Fibroblast of peridontal ligament (primary cell): ENCODE measurements around the gene FRMD1.
"Not testable (repeated sequence)": the region's sequence is repeated elsewhere in the genome, so short reads cannot be mapped to it uniquely, and the experiment has no call there.

ENCODE experiments used
- DNase-seq: peaks from one replicate; pipeline ENCODE4 v3.0.0-alpha.2; 2010; ENCODE audit errors: extremely low read depth

Gene FRMD1

DNA sequence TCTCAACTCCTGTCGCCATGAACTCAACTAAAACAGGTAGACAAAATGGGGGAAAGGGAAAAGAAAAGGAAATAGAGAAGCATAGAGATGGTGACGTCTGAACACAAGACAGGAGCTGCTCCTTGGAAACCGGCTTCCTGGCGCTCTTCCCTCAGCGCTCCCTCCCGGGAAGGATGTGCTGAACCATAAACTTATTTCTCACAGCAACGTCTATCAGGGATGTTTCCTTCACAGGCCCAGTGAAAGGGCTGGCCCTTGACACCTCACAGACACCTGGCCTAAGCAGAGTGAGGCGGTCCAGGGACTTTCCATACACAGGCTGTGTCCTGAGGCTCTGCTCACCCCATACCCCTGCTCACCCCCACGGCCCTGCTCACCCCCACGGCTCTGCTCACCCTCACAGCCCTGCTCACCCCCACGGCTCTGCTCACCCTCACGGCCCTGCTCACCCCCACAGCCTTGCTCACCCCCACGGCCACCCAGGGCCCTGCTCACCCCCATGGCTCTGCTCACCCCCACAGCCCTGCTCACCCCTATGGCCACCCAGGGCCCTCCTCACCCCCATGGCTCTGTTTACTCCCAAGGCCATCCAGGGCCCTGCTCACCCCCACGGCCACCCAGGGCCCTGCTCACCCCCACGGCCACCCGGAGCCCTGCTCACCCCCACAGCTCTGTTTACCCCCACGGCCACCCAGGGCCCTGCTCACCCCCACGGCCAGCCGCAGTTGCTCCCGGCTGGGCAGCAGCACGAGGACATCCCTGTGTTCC lies 653 bp downstream of the FRMD1 start:
- no peak for DNase-seq

DNA sequence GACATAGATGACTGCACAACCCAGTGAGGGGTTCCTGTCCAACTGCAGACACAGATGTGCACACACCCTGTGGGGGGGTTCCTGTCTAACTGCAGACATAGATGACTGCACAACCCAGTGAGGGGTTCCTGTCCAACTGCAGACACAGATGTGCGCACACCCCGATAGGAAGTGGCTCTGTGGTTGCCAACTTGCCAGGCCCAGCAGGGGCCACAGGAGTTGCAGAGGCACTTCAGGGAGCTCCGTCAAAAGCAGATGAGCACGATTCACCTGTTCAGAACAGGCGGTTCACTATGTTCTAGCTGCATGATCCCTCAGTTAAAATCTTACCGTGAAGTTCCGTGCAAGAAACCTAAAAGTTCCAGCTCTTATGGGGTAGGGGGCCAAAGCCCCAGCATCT lies 1.6 kb downstream of the FRMD1 start:
- DNase-seq: not testable (repeated sequence)

DNA sequence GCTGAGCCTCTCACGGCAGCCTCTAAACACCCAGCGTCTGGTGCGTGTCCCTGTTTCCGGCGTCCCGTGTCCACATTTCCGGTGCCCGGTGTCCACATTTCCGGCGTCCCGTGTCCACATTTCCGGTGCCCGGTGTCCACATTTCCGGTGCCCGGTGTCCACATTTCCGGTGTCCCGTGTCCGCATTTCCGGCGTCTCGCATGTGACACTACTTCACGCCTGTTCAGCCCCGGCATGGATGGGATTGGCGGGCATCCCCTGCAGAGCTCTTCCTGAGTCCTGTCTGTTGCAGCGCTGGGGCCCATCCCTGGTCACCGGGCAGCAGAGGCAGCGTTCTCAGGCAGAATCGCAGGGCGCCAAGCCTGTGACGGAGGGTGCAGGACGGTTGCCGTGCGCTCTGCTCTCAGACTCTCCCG lies 3.2 kb downstream of the FRMD1 start:
- DNase-seq: no peak

DNA sequence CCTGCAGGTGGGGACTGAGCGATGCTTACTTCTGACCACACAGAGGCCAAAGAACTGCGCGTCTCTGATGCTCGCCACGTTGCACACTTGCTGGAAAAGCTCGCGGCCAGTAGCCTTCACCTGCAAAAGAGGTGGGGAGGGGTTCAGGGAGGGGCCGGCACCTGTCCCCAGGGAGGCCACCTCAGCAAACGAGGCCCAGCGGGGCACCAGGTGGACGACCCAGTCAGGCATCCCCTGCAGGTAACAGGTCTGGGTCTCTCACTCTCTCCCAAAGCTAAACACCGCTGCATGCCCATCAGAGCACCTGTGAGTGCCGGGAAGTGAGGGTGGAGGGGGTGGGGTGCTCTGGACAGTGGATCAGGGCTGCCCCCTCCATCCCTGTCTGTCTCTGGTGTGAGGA lies 3.8 kb downstream of the FRMD1 start:
- DNase-seq: no peak

DNA sequence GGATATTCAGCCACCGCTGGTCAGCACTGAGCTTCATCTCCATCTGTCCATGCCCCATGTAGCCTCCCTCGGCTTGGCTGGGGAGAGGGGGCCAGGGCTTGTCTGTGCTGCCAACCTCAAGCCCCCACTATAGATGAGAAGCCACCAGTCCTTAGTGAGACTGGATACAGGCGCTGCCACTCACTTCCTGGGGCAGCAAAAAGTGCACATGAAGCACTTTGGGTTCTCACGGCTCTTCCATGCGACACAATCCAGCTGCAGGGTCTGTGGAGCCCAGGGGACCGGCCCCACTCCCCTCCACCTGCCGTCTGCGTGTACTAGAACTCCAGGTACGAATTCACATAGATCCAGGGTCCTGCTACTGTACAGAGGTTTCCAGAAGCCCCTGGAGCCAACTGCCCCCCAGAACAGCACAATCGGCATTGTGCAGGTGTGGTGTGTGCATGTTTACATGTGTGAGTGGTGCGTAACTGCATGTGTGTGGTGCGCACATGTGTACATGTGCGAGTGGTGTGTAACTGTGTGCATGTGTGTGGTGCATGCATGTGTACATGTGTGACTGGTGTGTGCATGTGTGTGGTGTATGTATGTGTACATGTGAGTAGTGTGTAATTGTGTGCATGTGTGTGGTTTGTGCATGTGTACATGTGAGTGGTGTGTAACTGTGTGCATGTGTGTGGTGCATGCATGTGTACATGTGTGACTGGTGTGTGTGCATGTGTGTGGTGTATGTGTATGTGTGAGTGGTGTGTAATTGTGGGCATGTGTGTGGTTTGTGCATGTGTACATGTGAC lies 4.9 kb downstream of the FRMD1 start:
- no peak for DNase-seq

DNA sequence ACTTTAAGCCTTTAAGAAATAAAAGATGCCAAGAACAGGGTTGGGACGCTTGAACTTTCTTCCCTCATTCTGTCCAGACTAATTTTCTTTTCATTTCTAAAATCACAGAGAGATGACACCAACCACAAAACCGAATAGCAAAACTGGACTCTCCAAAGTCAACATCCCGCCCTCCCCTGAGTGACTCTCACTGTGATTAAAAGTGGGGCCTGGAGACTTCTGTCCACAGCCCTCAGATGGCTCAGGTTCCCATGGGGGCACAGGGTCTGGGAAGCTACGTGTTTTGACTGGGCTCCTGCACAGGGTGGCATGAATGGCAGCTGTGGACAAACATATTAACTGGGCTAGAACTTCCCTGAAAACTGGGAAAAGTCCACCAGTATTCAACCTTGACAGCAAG lies 6.3 kb downstream of the FRMD1 start:
- DNase-seq: no peak

DNA sequence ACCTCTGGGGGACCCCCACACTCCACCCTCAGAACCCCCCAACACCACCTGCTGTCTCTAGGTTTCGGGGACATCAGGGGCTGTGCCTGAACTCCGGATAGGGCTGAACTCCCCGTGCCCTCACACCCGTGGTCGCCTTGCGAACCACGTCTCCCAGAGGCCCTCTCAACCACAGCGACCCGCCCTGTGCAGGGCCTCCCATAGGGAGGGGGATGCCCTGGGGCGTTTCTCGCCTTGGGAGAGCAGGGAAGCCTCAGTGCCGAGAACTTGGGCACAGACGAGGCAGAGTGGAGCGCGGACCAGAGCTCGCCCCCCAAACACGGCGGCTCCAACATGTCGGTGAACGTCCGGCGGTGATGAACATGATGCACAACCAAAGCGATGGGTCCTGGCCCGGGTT lies 6.8 kb downstream of the FRMD1 start:
- DNase-seq: no peak

DNA sequence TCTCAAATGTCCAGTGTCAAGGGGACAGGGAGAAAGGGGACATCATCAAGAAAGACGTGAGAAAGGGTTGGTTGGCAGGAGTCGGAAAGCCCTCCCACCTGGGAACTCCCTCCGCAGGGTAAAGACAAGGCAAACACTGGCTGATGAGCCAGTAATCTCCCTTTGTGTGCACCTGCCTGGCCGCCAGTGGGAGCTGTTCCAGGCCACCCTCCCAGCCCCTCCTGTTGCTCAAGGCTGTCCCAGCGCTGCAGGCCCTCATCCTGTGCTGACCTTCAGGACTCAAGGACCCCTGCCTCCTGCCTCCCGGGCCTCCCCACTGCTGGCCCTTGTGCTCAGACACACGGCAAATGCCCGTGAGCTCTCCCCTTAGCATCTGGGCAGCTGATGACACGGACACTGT lies 7.4 kb downstream of the FRMD1 start:
- no peak for DNase-seq

DNA sequence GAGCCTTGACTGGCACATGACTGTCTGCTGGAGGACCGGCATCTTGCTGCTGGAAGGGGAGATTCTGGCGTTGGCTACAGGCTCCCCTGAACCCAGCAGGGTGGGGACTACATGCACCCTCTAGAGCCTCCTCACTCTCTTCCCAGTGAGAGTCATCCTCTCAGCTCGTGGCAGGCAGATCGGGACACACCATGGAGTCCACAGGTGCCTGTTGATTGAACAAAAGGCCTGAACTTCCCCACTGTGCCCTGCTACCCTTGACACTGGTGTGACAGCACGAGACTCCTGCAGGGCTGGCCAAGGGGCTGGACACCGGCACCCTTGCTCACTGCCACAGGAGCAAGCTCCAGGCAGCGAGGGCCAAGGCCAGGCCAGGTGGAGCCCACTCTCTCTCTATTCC lies 8.2 kb downstream of the FRMD1 start:
- DNase-seq: no peak

DNA sequence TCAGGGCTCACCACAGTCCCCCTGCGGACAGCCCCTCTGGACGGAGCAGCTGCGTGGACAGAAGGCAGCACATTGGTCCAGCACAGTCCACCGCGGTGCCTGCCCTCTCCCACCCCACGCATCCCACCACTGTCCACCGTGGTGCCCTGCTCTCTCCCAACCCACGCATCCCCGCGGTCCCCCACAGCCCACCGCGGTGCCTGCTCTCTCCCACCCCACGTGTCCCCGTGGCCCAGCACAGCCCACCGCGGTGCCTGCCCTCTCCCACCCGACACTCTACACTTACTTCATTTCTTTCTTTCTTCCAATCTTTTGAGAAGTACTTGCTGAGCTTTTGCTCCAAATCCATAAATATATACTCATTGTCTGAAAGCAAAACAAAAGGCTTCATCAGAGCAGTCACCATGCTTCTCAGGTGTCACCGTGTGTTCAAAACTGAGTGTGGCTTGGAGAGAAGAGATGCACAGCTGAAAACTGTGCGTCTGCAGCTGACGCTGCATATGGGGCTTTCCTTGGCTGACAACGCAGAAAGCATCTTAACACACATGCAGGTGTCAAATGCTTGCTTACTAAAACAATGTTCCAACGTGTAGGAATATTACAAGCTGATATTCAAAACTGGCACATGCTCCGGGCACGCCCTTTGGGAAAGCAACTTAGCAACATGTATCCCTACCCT lies 11.8 kb downstream of the FRMD1 start:
- no peak for DNase-seq

DNA sequence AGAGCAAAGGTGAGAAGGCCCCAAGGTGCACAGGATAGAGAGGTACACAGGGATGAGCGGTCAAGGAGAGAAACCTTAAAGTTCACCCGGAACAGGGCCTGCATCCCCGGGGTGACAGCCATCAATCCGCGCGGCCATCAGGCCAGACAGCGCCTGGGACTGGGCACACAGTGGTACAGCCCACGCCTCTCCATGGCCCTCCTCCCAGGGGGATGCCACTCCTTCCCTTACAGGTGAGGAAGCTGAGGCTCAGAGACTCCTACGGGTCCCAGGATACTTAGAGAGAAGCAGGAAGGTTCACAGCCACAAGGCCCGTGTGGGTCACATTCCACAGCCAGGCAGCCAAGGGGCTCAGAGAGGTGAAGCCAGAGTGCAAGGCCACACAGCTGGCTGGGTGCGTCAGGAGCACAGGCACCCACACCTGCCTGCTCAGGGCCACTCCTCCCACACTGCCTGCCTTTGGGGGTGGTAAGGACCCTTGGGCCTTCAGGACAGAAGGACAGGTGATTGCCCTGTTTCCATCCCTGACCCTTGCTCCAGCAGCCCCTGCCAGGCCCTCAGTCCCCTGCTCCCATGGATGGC lies 14.7 kb downstream of the FRMD1 start:
- DNase-seq: no peak

DNA sequence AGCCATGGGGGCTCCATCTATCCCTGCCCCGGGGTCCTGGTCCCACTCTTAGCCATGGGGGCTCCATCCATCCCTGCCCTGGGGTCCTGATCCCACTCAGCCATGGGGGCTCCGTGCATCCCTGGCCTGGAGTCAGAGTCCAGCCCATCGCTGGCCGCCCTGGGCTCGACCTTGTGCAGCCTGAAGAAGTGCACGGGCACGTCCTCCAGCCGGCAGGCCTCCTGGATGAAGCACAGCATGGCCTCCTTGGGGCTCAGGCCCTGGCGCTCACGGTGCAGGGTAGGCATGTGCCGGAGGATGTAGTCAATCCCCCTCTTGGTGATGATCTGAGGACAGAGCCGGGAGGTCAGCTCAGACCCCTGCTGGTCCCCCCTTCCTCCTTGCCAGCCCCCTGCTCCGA lies 15.6 kb downstream of the FRMD1 start:
- no peak for DNase-seq

DNA sequence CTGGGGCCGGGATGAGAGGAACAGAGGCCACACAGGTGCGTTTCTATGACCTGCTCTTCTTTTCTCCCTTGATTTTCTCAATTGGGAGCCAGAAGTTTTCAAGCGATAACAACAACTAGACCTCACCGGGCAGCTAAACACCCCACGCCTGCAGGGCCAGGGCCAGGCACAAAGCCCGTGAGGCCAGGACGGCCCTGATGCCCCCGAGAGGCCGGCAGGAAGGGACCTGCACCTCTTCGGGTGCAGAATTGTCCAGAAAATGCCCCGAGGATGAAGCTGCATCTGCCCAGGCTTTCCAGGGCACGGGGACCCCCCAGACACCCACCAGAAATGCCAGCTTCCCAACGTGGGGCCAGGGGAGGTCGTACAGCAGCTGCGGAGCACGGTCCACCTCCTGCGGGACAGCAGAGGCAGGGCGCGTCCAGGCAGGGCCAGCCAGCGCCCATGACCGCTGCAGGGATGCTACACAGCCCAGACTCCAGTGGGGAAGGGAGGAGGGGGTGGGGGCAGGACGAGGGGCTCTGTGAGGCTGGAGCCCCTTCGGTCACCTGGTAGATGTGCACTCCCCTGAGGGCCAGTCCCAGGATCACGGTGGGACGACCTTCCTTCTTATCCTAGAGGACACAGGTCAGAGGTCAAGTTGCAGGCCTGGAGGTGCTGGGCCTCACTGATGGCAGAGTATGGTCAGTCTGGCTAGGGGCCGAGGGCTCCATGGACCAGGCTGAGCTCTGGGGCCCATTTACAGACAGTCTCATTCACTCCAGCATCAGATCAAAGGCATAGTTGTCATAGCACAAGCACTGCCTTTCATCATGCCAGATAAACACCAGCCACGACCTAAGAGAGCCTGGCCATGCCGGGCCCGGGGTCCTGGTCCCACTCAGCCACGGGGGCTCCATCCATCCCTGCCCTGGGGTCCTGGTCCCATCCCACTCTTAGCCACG lies 16.4 kb downstream of the FRMD1 start:
- no peak for DNase-seq

DNA sequence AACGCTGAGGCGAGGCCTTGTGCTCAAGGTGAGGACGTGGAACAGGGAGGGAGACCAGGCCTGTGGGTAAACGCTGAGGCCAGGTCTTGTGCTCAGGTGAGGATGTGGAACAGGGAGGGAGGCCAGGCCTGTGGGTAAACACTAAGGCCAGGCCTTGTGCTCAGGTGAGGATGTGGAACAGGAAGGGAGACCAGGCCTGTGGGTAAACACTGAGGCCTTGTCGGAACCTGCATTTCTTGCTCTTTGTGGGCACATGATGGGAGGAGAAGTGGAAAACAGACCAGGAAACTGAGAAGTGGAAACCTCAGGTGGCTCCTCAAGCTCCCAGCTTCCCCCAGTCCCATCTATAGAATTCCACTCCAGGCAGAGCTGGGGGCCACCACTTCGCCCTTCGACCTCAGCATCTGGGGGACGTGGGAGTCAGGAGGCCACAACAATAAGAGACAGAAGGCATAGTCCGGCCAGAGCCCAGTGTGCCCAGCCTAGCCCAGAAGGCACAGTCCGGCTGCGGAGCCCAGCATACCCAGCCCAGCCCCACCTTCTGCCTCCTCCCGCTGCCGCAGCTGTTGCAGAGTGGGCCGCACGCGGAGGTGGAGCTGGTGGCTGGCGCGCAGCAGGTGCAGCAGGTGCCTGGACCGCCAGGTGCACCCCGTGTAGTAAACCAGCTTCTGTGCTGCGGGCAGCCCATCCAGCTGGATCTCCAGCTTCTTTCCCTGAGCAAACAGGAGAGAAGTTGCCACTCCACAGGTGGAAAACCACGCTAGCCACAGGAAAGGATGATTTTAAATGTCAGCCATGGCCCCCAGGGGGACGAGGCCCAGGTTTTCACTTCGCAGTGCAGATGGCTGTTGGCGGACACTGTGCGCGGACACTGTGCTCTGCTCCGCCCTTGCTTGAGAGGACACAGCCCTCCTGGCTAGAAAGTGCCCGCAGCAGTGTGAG lies 17.5 kb downstream of the FRMD1 start:
- no peak for DNase-seq

DNA sequence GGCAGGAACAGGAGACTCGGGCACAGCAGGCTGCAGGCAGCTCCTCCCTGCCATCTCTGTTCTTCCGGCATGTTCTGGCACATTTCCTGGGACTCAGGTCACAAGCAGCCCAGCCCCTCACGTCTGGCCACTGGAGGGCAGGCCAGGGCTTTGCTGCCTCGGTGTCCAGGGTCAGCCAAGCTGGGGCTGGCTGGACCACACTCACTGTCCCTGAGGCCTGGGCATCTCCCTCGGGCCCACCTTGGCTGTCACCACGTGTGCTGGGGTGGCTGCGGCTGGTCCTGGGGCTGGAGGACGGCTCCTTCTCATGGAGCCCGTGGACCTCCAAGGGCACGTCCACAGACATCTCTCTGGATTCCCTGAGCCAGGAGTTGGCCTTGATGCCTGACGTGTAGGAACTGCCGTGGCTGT lies 18.5 kb downstream of the FRMD1 start:
- DNase-seq: no peak

DNA sequence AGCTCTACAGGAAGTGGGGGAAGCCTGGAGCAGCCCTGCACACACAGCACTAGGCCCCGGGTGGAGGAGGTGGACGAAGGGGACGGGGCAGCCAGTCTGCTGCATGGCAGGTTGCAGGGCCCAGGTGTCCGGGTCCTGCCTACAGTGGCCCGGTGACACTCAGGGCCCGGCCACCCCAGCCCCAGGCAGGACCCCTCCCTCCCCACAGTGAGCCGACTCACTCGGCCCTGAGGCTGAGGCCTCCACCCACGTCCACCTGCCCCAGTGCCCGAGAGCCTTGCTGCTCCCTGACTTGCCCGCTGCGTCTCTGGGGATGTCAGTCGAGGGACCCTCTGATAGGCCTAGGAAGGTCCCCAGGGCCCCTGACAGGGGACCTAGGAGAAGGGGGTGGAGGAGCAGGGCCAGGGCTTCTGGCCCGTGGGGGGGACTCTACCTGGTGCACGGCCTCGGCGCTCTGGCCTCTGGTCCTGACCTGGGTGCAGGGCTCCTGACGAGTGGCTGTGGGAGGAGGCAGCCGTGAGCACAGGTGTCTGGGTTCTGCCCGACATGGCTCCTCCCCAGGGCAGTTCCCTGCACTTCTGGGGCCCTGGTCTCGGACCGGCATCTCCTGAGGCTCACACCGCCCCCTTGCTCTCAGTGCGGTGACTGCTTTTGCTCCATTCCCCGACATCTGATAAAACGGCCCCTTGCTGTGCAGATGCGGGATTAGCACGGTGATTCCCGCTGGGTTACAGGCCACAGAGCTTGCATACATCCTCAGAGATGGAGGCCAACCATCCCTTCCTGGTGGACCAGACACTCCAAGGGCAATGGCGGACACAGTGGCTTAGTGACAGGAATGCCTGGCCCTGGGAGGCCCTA lies 20.1 kb downstream of the FRMD1 start:
- no peak for DNase-seq

DNA sequence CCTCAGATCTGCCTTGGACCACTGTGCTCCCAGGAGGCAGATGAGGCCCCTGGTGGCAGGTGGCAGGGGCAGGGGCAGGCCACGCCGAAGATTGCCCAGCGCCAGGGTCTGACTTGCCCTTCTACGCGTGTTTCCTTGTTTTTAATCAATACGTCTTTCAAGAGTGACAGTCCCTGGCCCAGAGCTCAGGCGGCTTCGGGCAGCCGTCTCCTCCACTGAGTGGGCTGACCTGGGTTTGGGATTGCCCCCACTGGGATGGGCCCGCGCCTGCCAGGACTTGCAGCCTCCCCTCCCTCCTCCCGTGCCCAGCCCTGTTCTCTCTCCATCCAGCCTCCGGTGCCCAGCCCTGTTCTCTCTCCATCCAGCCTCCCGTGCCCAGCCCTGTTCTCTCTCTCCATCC lies 21.2 kb downstream of the FRMD1 start:
- DNase-seq: no peak

DNA sequence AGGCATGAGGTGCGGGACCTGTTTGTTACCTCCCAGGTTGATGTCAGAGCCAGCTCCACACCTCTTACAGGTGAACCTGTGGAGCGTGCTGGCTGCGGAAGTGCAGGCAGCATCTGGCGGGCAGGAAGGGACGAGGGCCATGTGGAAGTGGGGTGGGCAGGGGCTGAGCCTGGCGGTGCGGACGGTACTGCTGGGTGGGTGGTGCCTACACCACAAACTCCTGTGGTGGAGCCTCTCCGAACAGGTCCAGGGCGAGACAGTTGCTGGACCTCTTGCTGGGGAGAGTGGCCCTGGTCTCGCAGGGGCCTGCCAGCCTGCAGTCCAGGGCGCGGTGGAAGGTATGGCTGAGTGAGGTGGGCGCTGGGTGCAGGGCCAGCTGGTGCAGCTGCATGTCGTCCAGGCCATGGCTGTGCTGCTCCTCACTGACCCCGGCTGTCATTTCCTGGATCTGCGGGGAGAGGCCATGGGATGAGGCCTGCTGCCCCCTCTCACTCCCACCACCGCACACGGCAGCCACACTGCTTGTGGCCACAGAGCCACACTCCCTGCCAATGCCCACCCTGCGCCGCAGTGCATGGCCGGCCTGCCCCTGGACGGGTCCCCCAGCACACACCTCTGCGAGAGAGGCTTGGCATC lies 22.0 kb downstream of the FRMD1 start:
- no peak for DNase-seq
